Adrenal gland (tissue), 12 donors: ENCODE data around the gene ARL5B. TPM values are rescaled to one million over a fixed set of nuclear protein-coding genes. Genes with fewer than 3 reads are reported as not detected.

ENCODE experiments used
- DNase-seq, 7 donors: peaks; one replicate each; pipeline ENCODE4 v3.0.0-alpha.2; 2019 to 2020
- H3K27ac ChIP-seq, 5 donors: fragments of 200-600 bp; sonication (generic) in 4 of 5; 1 replicate in 3 of 5; 2 replicates in 2 of 5; pipeline versions ENCODE4 v1.5.1 to v1.8.0; 2016 to 2020; ENCODE audit warnings: mild to moderate bottlenecking in 1 of 5
- H3K27me3 ChIP-seq: fragments of 200-600 bp; 2 replicates; pipeline ENCODE4 v1.8.0; 2021
- H3K36me3 ChIP-seq, 2 donors: fragments of 200-600 bp; replicated peaks in 1 of 2; 1 replicate in 1 of 2; 2 replicates in 1 of 2; pipeline versions ENCODE4 v1.5.1 to v1.8.0; 2018 to 2022
- H3K4me1 ChIP-seq, 2 donors: fragments of 200-600 bp; replicated peaks in 1 of 2; 1 replicate in 1 of 2; 2 replicates in 1 of 2; pipeline versions ENCODE4 v1.5.1 to v1.8.0; 2018 to 2021
- H3K4me3 ChIP-seq, 4 donors: fragments of 200-600 bp; sonication (generic) in 3 of 4; one replicate each; pipeline ENCODE4 v1.5.1; 2016 to 2018
- H3K9me3 ChIP-seq, 3 donors: fragments of 200-600 bp; sonication (generic) in 1 of 3; replicated peaks in 1 of 3; 1 replicate in 2 of 3; 2 replicates in 1 of 3; pipeline versions ENCODE4 v1.5.1 to v1.8.0; 2016 to 2021
- CTCF ChIP-seq, 6 experiments: fragments of 450-650 bp in 4 of 6; fragments of 200-600 bp in 2 of 6; sonication (generic) in 1 of 6; IDR thresholded peaks; 1 replicate in 5 of 6; 2 replicates in 1 of 6; pipeline versions ENCODE4 v1.5.1 to v1.8.0; 2016 to 2021; ENCODE audit warnings: antibody characterized with exemption in 6 of 6, mild to moderate bottlenecking in 2 of 6, moderate library complexity in 1 of 6
- POLR2A ChIP-seq, 2 donors: fragments of 450-650 bp; IDR thresholded peaks; one replicate each; pipeline ENCODE4 v1.6.1; 2017; ENCODE audit warnings: antibody characterized with exemption in 2 of 2, mild to moderate bottlenecking in 2 of 2, moderate library complexity in 1 of 2
- WGBS, 4 donors: extraction: QIAGEN DNeasy Blood & Tissue Kit in 2 of 4; methylation state at CpG; one replicate each; pipeline versions ENCODE4 v1.1.5 to v1.1.7; 2013 to 2017; 5-methylcytosine and 5-hydroxymethylcytosine counted together
- intact Hi-C, 2 donors: fragments of 100-400 bp; cut with DNase I; formaldehyde crosslinking; loops; one replicate each; pipeline versions ENCODE4 v1.14.1 to v1.15.0; 2022 to 2023
- polyA plus RNA-seq, 3 donors: library from polyadenylated mRNA; stranded (reverse); fragments of 200-250 nt in 2 of 3; fragments of 350-450 nt in 1 of 3; fragmentation: Illumina TruSeq in 1 of 3; extraction: RNeasy Lipid Tissue Mini Kit (QIAGEN cat#74804) in 1 of 3; gene quantifications; one replicate each; pipeline ENCODE4 v1.2.3, GENCODE V29; 2013 to 2014
- total RNA-seq, 9 donors: library from RNA; depleted of rRNA in 4 of 9; stranded (reverse); fragments of >200 nt in 4 of 9; fragments of 120-200 nt in 1 of 9; fragmentation: NEBNext Ultra II Directional in 1 of 9; extraction: Animal tissue kit (Norgen Biotek cat#: 25700) in 1 of 9; gene quantifications; one replicate each; pipeline versions ENCODE4 v1.1.0 to v1.2.4, GENCODE V29; 2013 to 2023
- donor health status: healthy with polysubstance abuse.
- donor health status: Bipolar disorder and iron deficiency.
- donor health status: DM: yes; HTN: yes; CAD: no.
- donor health status: DM: no; HTN: no; CAD: no.
- donor health status: DM: no; HTN: no; CAD: no.
- donor health status: DM: yes; HTN: yes; CAD: no.

Gene ARL5B
- total and polyA plus RNA-seq, 12 donors, result 1.6 to 24.2 (median 10.0) TPM

DNA sequence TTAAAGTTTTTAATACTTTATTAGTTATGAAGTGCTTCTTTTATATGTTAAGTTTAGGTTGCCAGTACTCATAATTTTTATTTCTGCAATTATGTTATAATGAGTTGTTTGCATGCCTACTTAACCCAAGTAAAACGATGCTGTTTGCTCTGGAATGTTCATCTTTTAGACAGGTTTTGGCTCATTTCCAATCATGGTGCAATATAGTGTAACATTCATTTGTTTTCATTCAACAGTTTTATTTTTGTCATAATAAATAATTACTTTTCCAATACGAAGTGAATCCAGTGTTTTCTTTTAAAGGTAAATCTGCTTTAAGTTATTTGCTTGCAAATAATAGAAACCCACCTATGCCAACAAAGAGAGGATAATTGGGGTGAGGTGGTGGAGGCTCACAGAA is 22.1 kb downstream of the ARL5B start:
- no peaks in the 10 kb centered on the region for H3K27me3 ChIP-seq
- H3K27ac ChIP-seq, result no peak overlapping the region
- TF ChIP-seq POLR2A (IDR thresholded peaks at IDR 0.05) (no peak), CTCF (IDR thresholded peaks at IDR 0.05) (no peak)
- no peak overlapping the region for H3K4me3 ChIP-seq
- H3K36me3 ChIP-seq, result no peaks in the 10 kb centered on the region
- intact Hi-C loops, result no loop called here
- no peaks in the 10 kb centered on the region for H3K9me3 ChIP-seq
- DNase-seq, result no peak
- H3K4me1 ChIP-seq, result no peaks in the 10 kb centered on the region
- WGBS, 4 donors, result 15 to 21% (median 21%) methylated on average over 2 of the region's 2 CpGs

DNA sequence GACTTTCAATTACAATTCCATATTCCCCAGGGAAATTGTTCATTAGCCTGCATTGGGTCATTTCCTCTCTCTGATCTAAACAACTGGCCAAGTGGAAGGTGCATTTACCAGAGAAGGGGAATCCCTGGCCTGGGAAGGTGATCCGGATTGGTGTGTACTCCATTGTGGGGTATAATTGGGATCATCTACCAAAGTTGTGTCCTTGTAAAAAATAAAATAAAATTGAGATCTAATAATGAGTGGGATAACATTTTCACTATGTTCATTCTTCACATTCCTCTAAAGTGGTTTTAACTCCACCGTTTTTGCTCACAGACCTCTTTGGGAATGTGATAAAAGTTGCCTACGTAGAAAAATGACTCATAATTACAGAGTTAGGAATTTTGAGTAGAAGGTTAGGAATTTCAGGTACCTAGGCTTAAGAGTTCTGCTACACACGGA is 22.8 kb downstream of the ARL5B start:
- WGBS, 4 donors, result 76 to 88% (median 86%) methylated on average over 4 of the region's 4 CpGs
- Histone ChIP-seq H3K36me3 (no peaks in the 10 kb centered on the region), H3K27me3 (no peaks in the 10 kb centered on the region), H3K4me1 (no peaks in the 10 kb centered on the region), H3K9me3 (no peaks in the 10 kb centered on the region), H3K27ac (no peak overlapping the region), H3K4me3 (no peak overlapping the region)
- DNase-seq, result no peak
- TF ChIP-seq POLR2A (IDR thresholded peaks at IDR 0.05) (no peak), CTCF (IDR thresholded peaks at IDR 0.05) (no peak)
- intact Hi-C loops, result no loop called here

- intact Hi-C loops, result no loop called here
- WGBS, 4 donors, result 34 to 38% (median 36%) methylated on average over 1 of the region's 1 CpG
These were observed 24.2 kb downstream of the ARL5B start for GRCh38 chr10:18683427-18683826.

GRCh38 chr10:18684416-18684815 is 25.2 kb downstream of the ARL5B start:
- Histone ChIP-seq H3K4me3 (no peak overlapping the region), H3K36me3 (no peaks in the 10 kb centered on the region), H3K27ac (no peak overlapping the region), H3K9me3 (no peaks in the 10 kb centered on the region), H3K4me1 (no peaks in the 10 kb centered on the region), H3K27me3 (no peaks in the 10 kb centered on the region)
- DNase-seq, result no peak
- TF ChIP-seq CTCF (IDR thresholded peaks at IDR 0.05) (no peak), POLR2A (IDR thresholded peaks at IDR 0.05) (no peak)
- 35 to 74% (median 63%) methylated on average over 1 of the region's 1 CpG for WGBS, 4 donors
- intact Hi-C loops, result no loop called here

More at GRCh38 chr10:18683427-18683826, 24.2 kb downstream of the ARL5B start:
- Histone ChIP-seq H3K4me1 (no peaks in the 10 kb centered on the region), H3K4me3 (no peak overlapping the region), H3K27me3 (no peaks in the 10 kb centered on the region), H3K36me3 (no peaks in the 10 kb centered on the region), H3K9me3 (no peaks in the 10 kb centered on the region), H3K27ac (no peak overlapping the region)
- TF ChIP-seq CTCF (IDR thresholded peaks at IDR 0.05), result no peak
- no peak for DNase-seq
